GM18907 (cell line): ENCODE results near the gene FAM98C.

Source experiments
- ATAC-seq: cut with Tn5 transposase; IDR thresholded peaks from one replicate; pipeline ENCODE4 v1.9.1; 2021; ENCODE audit warnings: mild to moderate bottlenecking, moderate library complexity; ENCODE audit not compliant: unreplicated experiment

Gene FAM98C

DNA sequence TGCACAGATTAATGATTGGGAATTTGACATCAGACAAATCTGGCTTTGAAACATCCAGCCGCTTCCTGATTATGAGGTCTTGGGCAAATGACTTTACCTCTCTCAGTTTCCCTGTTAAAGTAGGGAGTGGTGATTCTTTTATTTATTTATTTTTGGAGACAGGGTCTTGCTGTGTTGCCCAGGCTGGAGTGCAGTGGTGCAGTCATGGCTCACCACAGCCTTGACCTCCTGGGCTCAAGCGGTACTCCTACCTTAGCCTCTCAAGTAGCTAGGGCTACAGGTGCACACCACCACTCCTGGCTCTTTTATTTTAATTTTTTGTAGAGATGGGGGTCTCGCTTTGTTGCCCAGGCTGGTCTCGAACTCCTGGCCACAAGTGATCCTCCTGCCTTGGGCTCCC is 25.8 kb upstream of the FAM98C start:
- no peak for ATAC-seq

DNA sequence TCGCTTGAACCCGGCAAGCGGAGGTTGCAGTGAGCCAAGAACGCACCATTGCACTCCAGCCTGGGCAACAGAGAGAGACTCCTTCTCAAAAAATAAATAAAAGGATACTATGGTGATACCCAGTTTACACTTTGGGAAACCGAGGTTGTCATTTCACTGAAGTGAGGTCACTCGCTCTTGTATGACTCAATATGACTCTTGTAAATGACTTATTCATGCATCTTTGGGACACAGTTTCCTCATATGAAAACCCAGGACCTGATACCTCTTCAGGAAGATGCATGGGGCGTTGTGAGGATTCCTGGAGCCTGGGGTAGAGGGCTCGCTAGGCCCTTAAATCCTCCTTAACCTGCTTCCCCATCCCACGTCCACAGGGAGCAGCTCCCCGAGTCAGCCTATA is 24.0 kb upstream of the FAM98C start:
- no peak for ATAC-seq

DNA sequence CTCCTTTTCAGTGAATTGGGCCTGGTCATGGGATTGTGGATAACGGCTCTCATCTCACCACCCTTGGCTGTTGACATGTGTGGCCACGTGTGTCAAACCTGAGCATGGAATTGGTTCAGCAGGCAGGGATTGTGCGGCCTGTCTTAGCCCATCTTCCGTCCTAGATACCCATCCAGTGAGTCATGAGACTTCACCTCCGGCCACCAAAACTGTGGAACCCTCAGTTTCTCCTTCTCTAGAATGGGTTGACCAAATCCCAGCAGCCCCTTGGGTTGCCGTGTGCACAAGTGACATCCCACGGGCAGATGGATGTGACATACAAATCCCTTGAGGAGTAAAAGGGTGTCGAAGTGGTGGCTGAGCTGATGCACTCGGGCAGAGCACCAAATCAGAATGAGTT is 21.8 kb upstream of the FAM98C start:
- ATAC-seq, result no peak

DNA sequence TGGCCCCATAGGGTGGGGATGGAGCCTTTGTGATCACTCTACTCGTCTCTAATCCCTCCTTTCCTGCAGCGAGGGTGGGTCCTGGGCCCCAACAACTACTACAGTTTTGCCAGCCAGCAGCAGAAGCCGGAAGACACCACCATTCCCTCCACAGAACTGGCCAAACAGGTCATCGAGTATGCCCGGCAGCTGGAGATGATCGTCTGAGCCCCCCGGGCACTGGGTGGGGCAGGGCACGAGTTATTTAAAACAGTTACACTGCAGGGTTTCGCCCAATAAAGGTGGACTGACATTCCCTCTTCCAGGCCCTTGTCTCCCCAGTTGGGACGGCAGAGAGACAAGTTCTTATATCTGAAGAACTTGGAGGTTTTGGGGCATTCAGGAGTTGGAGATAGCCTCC is 19.7 kb upstream of the FAM98C start:
- no peak for ATAC-seq

DNA sequence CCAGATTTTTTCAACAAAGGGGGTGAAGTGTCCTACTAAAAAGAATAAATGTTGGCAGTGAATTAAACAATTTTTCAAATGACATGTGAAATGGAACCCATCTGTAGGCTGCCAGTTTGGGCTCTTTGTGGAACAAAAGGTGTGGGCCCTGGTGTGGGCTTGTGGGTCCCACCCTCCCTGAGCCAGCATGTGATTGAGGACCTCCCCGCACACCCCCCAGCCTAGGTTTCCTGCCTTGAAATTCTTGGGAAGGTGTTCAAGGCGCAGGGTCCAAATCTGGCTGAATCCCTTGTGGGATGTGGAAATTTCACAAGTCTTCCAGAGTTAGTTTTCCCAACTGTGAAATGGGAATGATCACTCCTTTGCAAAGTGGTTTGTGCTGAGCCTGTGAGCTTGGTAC is 19.1 kb upstream of the FAM98C start:
- ATAC-seq, result no peak

DNA sequence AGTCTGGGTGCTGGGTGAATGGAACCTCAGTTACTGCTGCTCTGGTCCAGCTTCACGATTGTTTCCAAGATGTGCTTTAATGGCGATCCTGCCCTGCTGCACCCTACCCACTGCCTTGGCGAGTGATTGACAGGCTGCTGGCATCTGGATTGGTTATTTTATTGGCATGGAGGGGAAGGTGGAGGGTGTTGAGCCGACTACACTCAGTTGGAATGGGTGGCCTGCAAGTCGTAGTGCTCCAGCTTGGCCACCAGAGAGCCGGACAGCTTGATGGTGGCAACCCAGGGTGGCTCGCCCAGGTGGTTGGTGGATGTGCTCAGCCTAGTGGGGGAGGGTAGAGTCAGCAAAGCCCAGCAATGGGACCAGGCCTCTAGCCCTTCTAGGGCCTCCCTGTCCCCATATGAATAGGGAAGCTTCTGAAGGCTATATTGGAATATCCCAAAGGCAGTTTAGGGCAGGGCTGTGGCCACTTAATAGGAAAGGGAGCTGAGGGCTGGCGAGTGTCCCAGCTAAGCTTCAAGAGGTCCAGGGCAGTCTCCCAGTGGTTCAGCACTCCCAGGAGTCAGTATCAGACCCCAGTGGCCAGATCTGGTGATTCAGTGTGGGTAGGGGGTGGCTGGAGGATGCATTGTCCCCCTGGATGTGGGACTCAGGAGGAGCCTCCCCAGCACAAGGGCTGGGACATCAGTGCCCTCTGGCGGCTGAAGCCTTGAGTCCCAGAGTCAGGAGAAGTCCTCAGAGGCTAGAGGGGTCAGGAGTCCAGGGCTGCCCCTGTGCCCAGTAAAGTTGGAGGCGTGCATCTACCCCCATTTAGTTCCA is 18.5 kb upstream of the FAM98C start:
- no peak for ATAC-seq

DNA sequence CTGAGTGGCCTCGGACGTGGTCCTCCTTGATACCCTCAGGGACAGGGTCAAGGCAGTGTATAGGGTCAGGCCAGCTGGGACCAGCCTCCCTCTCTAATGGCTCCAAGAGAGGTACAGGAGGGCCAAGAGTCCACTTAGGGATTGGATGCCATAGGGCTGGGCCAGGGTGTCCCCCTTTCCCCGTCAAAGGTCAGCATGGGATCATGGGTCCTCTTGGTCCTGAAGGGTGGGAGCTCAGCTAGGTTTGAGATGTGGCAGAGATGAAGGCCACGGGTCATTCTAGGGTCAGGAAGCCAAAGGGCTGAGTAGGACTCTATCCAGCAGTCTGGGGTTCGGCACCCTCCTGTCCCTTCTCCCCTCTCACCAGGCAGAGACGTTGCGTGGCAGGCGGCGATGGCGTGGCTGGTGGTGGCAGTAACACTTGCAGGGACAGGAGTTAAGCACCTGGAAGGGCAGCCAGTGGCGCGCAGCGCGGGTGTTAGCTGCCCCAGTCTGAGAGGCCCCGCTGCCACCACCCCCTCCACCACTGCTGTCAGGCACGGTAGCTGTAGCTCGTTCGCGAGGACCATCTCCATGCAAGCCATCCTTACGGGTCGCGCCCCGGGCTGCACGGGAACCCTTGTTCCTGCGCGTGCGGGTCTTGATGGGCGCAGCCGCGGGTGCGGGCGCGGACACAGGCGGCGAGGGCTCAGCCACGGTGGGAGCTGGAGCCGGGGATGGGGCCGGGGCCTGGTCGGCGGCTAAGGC is 17.7 kb upstream of the FAM98C start:
- no peak for ATAC-seq

DNA sequence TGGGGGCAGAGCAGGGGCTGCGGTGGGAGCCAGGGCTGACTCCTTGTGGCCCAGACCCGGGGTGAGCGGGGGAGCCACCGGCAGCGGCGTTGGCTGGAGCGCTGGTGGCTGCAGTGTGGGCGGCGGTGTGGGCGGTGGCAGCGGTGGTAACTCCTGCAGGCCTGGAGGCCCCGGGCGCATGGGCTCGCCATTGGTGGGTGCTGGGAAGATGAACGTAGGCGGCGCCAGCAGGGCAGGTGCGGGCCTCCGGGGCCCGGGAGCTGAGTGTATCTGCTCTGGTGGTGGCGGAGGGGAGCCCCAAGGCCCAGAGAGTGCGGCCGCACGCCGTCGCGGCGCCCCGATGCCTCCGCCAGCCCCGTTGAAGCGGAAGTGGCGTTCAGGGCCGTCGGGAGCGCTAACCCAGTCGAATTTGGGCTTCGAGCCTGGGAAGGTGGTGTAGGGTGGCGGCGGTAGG is 17.1 kb upstream of the FAM98C start:
- ATAC-seq, result no peak

DNA sequence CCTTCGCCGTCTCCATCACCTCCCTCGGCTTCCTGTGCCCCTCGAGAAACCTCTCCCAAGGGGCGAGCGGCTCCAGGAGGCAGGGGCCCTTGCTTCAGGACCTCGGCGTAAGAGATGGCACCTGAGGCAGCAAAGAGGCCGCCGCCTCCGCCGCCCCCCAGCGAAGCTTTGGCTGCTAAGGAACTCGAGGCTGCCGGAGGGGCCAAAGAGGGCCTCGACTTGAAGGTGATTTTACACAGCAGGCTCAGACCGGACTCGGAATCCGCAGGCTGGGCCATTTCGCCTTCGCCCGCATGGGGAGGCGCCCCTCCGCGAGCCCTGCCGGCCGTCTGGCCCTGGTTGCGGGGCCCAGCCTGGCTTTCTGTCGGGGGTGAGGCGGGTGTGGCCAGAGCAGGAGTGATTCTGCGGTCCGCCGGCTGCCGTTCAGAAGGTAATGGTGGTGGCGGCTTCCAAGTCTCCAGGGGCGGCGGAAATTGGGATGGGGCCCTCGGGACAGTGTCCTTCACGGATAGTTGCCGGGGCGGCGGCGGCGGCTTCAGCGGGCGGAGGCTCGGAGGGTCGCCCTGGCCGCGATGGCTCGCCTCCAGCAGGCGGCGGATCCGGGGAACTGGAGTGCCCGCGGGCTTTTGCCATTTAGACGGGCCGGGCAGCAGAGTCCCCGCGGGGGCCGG is 16.5 kb upstream of the FAM98C start:
- no peak for ATAC-seq

DNA sequence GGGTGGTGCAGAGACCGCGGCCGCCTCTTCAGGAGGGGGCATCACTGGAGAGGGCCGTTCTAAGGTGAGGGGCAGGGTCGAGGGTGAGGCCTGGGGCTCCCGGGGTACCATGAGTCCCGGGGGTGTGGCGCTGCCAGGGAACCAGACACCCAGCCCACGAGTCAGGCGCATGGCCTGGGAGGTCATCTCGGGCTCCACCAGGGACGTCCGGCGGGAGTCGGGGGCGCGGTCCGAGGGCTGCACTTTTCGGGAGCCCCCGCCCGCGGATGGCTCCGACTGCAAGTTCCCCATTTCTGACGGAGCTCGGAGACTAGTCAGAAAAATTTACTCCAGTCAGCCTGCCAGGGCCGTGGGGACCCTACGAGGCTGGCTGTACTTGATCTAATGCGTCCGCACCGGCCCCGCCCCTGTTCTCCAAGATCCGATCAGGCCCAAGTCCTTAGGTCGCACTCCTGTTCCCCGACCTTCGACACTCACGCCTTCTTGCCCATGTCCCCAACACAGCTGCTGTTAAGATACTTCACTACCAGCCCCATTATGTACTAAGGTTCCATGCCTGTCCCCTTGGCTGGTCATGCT is 15.8 kb upstream of the FAM98C start:
- ATAC-seq, result no peak

DNA sequence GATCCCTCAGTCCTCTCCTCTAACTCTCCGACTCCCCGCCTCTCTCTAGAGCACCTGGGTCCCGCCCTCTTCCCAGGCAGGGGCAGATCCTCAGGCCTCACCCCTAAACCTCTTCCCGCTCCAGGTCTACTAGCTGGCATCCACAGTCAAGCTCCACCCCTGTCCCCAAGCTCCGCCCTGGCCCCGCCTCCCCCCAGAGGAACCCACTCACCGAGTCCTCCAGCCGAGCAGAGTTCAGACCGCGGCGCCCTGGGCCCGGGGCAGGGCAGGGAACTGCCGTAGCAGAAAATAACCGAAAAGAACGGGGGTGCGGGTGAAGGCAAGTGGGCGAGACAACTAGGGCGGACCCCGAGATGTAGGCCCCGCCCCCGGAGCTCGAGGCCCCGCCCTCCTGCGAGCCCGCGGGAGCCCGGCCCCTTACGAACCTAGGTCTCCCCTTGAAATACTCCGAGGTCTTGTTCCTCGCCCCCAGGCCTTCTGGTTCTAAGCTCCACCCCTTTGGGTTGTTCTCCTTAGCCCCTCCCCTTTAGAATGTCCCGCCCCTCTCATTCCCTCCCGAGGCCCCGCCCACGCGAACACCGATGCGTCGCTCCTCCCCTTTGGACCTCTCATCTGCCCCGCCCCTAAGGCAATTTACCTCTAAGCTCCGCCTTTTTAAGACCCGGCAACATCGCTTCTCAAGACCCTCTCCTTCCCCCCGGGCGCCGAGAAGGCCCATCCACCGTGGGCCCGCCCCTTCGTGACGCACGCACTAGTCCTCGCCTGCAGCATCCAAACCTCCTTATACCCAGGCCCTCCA is 15.1 kb upstream of the FAM98C start, which contains the start of gene GGN:
TSS of gene GGN (minus strand) at position 485 of the 799 bp plus-strand sequence. CDS start 773 bp downstream, outside the sequence.
- no peak for ATAC-seq

DNA sequence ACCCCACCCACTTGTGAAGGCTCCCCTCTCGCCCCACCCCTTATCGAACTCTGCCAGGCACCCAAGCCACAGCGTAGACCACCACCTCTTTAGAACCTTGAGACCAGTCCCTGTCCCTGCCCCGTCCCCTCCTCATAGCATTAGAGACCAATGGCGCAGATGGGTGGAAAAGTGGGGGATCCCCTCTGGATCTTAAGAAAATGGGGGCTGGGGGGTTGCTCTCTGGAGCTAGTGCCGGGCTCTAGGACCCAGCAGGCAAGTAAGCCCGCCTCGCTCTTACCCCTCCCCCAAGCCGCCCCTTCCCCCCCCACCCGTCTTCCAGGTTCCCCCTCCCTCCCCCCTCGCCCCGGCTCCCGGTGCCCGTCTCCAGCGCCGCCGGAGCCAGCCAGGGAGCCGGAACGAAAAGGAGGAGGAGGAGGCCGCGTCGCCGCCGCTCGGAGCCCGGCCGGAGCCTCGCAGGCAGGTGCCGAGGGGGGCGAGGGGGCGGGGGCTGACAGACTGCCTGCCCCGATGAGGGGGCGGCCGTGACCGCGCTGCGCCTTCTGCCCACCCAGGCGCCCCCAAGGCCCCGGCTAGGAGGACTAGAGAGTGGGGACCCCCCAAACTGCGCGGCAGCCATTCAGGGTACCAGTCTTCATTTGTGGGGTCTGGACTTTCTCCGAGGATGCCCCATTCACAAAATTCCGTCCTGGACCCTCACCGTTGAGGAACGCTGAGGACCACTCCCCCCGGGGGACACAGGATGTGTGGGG is 14.4 kb upstream of the FAM98C start, which contains the start of gene SPRED3:
TSS of gene SPRED3 (plus strand) at position 349 of the 752 bp plus-strand sequence. CDS start 1,606 bp downstream, outside the sequence.
- no peak for ATAC-seq

DNA sequence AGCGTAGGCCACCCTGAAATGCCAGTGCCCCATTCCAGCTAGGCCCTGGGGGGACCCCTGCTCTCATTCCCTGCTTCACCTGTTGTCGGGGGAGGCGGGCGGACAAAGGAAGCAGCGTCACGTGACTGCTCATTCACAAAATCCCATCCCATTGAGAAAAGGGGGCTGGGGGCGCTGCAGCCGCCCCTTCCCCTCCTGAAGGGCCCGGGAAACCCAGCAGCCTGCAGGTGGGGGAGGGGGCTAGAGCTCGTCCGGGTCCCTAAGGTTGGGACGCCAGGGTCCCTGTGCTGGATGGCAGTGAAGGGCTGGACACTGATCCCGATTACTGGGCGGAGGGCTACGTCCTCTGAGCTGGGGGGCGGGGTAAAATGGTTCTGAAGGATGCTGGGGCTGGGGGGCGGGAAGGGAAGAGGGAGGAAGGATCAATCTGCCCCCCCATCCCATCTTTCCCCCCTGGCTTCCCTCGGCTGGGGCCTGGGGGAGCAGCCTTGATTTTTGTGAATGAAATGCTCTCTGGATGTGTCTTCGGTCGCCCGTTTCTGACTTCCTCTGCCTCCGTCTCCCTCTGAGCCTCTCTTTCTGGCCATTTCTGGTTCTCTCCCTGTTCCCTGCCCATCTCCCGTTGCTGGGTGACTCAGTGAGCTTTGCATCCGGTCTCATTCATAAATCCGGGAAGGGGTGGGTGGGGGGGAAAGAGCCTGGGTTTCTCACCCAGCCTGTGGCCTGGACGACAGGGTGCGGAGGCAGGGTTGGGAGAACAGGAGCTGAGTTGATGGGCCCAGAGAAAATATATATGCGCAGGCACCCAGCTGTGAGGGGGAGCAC is 13.6 kb upstream of the FAM98C start:
- ATAC-seq, result no peak

DNA sequence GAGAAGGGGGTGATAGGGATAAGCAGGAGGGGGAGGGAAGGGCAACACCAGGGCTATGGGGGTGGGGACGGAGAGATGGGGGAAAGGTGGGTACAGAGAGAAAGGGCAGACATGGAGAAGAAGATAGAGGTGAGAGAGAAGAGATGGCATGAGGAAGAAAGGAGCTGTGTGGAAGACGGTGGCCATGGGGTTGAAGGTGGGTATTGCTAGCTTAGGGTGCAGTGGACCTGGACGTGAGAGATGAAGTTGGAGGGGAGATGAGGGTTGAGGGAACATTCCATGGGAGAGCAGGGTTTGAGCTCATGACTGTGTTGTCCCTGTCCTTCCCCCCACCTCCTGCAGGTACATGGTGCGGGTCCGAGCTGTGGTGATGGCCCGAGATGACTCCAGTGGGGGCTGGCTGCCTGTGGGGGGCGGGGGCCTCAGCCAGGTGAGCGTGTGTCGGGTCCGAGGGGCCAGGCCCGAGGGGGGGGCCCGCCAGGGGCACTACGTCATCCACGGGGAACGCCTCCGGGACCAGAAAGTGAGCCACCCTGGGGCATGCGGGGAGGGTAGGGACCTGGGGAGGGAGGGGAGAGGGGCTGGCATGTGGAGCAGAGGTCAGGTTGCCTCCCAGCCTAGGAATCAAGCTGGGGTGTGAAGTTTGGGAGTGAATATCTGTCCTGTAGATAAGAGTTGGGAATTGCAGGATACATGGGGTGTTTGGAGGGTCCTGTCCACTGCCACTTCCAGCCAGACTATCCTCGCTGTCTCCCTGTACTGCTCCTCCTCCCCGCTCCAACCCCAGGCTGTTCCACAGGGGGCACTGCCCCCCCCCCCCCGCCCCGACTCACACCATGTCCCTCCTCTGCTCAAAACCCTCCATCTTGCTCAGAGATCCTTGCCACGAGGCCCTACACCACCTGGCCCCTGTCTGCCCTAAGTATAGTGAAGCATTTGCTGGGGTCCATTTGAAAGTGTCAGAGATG is 12.7 kb upstream of the FAM98C start:
- no peak for ATAC-seq

DNA sequence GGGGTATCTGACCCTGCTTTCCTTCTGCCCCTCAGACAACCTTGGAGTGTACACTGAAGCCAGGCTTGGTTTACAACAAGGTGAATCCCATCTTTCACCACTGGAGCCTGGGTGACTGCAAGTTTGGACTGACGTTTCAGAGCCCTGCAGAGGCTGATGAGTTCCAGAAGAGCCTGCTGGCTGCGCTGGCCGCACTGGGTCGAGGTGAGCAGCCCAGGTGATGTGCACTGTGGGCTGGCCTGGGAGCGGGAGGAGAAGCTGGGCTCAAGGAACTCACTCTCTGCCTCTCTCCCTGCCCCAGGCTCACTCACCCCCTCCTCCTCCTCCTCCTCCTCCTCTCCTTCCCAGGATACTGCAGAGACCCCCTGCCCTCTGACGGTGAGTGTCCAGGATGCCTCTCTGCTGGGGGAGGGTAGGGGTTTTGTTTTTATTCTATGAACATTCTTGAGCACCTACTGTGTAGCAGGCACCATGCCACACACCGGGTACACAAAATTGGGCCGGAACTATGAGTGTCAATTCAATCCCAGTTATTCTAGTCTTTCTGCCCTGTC is 10.9 kb upstream of the FAM98C start:
- ATAC-seq, result no peak

DNA sequence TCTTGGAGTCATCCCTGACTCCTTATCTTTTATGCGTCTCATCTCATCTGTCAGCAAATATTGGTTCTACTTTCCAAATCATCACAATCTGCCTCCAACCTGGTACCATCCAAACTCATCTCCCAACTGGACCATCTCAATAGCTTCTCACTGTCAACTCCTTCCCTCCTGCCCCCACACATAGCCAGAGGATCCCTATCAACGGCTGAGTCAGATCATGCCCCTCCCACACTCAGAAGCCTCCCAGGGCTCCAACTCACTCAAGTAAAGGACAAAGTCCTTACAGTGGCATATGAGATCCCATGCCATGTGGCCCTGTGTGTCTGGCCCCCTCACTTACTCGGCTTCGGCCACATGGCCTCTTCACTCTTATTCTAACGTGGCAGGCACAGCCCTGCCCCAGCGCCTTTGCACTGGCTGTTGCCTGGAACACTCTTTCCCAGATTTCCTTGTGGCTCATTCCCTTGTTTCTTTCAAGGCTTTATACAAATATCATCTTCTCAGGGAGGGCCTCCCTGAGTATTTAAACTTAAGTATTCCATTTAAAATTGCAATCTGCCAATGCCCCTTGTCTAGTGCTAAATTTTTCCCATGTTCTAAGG is 10.1 kb upstream of the FAM98C start:
- ATAC-seq, result no peak

DNA sequence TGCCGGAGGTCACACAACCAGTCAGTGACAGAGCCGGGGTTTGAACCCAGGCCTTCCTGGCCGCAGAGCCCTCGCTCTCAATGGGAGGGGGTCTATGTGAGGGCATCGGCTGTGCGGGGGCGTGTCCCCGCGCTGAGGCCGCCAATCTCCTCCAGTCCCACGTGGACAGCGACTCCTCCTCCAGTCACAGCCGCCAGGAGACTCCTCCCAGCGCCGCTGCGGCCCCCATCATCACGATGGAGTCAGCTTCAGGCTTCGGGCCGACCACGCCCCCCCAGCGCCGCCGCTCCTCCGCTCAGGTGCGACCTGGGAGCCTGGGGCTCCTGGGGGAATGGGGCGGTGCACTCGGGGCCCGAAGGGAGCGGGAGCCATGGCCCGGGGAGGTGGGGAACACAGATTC is 8.4 kb upstream of the FAM98C start:
- no peak for ATAC-seq
